HG02642 (cell line): ENCODE data around the gene CD27.
"Not testable (repeated sequence)": the region's sequence is repeated elsewhere in the genome, so short reads cannot be mapped to it uniquely, and the experiment has no call there.

Experiments used
- ATAC-seq: cut with Tn5 transposase; IDR thresholded peaks from one replicate; pipeline ENCODE4 v1.9.1; 2021; ENCODE audit warnings: mild to moderate bottlenecking; ENCODE audit not compliant: unreplicated experiment, poor library complexity

CD27 gene

DNA sequence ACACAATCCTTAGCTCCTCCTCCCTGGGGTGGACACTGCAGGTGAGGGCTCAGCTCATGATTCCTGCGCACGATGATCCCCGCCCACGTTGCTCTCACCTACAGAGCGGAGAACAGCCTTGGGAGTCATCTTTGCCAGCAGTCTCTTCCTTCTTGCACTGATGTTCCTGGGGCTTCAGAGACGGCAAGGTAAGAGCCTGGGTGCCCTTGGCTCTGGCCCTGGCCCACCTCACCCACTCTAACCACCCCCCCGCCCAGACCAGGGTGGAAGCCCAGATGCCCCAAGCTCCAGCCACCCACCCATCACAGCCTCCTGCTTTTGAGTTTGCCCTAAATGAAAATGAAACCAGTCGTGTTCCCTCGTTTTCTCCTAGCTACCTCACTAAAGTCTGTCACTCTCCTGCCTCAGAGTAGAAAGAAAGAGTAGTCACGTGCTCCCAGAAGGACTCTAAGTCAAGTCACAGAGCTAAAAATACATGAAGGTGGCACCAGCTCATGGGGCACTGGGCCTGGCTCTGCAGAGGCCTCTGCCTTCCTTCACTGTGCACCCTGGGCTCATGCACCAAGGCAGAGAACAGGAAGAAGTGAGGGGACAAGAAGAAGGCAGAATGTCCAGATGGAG, 16.1 kb downstream of the CD27 start:
- ATAC-seq, result no peak

DNA sequence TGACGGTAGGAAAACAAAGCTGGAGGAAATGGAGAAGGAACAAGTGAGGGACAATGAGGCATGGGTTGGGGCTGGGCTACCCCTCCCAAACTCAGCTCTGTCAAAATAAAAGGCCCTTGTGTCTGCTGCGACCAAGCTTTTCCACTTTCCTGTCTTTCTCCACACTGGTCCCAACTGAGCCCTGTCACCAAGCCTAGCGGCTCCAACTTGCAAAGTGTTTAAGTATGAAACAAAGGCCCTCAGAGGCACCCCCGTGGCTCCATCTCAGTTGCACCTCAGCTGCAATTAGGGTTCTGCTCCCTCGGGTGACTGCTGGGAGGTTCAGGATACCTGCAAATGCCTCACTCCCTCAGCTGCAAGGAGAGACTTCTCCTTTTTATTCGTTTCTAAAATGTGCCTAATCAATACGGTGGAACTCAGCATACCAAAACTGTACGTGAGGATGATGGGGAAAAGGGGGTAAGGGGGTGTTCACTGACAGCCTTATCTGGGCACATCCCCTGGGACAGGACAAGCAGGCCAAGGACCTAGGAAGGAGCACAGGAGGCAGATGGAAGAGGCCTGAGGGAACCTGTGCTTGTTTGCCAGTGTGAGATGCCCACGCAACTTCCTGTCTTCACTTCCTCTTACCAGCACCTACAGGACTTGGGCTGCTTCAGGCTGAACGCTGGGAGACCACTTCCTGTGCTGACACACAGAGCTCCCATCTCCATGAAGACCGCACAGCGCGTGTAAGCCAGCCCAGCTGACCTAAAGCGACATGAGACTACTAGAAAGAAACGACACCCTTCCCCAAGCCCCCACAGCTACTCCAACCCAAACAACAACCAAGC, 16.9 kb downstream of the CD27 start:
- peak; percentile 68 for ATAC-seq

DNA sequence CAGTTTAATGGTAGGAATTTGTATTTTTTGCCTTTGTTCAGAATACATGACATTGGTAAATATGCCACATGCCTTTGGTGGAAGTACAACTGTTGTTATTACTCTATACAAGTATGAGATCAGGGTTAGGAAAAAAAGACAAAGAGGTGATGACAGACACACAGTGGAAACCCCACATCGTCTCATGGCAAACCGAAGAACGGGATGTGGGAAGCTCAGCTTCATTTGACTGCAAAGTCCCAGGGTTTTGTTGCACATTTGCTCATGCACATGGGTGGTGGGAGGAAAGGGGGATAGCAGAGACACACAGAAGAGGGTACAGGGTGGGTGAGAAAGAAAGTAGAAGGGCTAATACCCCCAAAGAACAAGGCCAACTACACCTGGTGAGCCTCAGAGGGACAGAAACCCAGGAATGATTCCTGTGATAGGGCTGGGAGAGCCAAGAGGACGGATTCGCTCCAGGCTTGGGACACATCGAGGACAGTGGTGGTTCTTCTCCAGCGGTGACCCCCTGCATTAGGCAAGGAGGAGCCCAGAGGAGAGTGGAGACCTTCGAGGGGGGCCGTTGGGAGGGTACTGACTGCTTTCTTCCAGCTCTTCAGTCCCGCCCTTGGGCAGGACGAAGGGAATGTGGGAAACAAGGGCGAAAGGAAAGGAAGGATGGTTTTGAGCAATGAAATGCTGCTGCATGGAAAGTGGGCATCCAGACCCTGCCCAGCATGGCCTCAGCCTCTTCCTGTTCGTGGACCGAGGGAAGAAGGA, 17.7 kb downstream of the CD27 start:
- no peak for ATAC-seq

DNA sequence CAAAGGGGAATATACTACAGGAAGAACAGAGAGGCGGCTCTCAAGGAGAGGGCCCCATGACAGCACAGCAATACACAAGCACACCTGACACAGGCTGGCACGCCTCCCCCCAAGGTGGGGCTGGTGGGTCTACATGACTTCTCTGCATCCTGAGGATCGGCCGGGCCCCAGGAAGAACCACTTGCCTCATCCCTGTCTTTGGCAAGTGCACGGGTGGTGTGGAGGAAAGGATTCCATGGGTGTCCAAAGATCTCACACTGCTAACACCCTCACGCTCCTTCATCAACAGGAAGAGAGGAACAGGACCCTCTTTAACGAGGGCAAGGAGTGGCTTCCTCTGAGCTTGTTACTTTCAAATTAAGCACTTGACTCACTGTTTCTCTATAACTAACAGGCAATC, 18.5 kb downstream of the CD27 start:
- ATAC-seq, result no peak

DNA sequence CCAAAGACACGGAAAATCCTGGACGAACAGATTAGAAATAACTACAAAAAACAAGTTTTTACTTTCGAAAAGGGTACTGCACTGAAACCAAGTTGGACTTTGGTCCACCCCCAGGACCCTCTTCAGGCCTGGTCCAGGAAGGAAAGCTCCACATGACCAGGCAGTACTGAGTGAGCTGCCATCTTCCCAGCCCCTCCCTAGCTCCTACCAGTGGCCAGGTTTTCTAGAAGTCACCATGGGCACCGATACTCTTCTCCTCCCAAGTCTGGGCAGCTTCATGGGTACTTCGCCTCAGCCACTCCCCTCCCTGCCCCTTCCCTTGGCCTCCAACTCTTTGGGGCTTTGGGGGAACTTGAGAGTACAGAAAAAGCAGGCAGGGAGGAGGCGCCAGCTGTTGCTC, 19.1 kb downstream of the CD27 start:
- ATAC-seq, result no peak

DNA sequence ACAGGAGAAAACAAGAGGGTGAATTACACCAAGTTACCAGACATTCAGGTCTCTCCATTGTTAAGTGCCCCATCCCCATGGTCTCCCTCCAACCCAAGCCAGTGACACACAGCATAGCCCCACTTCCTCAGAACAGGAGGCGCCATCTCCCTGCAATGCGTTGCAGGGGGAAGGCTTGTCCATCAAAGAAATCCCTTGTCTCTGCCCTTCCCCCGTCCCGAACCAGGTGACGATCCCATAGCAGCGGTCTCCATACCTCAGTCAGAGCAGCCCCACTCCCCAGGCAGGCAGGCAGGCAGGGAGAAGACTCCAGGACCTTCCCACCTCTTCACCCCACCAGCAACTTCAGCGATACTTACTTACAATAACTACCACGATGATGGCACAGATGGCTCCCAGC, 19.8 kb downstream of the CD27 start:
- no peak for ATAC-seq

DNA sequence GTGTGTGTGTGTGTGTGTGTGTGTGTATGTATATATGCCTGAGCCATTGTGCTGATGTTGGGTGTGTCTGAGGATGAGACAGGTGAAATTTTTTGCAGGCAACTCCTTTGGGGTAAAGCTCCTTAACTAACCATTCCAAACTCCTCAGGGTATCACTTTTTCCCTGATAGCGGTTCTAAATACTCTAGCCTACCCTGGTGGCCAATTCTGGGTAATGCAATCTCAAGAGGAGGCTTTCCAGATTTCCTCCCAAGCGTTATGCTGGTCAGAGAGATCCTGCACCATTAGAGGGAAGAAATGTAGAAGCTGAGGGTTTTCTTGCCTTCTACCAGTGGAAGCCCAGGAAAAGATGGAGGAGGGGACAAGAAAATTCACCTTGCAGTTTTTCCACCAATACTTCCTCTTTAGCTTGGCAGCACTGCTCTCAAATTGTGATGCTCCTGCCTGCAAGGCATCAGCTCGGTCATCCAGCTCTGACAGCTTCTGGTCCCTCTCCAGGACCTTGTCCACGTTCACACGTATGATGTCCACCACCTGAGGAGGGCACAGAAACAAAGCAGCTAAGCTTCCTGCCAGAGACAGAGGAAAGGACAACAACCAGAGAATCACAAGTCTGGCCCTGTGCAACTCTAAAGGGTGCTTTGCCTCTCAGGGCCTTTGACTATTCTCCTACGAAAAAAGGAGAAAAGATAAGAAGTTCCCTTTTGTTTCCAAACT, 20.9 kb downstream of the CD27 start:
- ATAC-seq, result no peak

DNA sequence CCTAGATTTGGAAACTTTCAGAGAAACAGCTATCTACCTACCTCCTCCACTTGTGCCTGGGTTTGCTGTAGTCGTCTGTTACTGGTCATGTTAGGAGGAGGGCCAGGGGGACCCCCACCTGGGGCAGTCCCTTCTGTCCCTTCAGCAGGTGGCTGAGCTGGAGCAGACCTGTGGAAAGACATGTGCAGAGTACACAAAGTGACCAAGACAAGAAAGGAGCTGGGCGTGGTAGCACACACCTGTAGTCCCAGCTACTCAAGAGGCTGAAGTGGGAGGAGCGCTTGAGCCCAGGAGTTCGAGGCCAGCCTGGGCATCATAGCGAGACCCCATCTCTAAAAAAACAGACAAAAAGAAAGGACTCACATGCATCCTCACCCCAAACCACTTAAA, 21.4 kb downstream of the CD27 start:
- no peak for ATAC-seq

DNA sequence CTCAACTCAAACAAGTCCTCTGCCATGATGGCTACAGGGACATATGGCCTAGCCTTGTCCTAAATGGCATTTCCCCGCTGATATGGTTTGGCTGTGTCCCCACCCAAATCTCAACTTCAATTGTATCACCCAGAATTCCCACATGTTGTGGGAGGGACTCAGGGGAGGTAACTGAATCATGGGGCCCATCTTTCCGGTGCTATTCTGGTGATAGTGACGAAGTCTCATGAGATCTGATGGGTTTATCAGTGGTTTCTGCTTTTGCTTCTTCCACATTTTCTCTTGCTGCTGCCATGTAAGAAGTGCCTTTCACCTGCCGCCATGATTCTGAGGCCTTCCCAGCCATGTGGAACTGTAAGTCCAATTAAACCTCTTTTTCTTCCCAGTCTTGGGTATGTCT, 22.0 kb downstream of the CD27 start:
- not testable (repeated sequence) for ATAC-seq

DNA sequence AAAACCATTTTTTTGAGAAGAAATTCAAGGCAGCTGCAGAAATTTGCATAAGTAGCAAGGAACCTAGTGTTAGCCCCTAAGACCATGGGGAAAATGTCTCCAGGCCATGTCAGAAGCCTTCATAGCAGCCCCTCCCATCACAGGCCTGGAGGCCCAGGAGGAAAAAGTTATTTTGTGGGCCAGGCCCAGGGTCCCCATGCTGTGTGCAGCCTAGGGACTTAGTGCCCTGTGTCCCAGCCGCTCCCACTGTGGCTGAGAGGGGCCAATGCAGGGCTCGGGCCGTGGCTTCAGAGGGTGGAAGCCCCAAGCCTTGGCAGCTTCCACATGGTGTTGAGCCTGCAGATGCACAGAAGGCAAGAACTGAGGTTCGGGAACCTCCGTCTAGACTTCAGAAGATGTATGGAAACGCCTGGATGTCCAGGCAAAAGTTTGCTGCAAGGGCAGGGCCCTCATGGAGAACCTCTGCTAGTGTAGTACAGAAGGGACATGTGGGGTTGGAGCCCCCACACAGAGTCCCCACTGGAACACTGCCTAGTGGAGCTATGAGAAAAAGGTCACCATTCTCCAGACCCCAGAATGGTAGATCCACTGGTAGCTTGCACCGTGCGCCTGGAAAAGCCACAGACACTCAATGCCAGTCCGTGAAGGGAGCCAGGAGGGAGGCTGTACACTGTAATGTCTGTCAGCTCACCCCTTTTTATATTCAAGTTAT, 23.0 kb downstream of the CD27 start:
- ATAC-seq, result not testable (repeated sequence)

DNA sequence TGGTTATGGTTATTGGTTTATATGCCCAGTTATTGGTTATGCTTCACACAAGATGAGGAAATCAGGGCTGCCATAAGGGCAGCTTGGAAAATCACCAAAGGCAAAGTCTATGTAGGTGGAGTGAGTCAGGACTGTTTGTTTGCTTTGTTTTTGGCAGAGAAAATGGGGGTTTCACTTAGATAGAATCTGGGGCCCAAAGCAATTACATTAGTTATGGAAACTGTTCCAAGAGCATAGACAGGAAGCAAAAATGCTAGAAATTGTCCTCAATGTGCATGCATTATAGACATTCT, 23.5 kb downstream of the CD27 start:
- ATAC-seq, result no peak

DNA sequence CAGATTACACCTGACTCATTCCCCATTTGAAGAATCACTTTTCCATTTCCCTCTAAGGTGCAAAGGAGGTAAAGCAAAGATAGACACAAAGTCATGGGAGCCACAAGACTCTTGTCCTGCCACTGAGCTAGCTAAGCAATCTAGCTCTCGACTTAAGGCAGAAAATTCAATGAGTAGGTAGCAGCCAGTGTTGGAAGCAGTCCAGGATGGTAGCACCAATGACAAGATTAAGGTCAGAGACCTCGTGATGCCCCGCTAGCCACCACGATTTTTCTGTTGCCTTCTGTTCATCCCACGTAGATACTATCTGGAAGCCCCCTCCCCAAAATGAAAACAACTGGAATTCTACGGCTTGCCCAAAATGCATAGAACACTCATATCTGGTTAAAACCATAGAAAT, 24.3 kb downstream of the CD27 start:
- no peak for ATAC-seq

DNA sequence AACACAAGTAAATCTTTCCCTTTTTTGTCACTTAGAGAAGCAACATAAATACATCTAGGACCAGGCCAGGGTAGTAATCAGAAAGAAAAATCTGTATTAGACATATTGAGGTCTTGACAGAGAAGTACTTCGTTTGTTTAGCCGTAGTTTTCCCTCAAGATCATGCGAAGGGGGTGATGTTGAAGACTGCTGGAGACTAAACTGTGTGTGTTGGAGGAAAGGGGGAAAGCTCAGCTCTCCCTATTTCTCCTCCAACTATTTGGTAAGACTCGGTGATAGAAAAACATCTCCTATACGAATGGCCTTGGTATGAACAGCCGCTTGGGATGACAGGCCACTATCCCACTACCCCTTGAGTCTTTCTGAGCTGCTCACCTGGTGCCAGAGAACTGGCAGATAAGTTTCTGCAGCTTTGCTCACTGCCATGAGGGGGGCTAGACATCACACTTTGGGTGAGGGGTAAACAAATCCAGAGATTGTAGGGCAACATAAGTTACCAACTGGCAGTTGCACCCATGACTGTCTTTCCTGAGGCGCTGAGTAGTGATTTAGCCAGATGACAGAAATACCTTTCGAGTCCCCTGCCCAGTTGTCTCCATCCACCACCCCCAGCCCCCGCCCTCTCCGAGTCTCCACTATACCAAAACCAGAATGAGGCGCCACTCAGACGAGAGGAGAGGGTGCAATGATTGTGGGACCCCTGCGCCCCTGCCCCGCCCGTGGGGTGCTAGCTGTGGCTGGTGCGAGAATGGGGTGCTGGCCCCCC, 25.0 kb downstream of the CD27 start:
- ATAC-seq, result no peak

DNA sequence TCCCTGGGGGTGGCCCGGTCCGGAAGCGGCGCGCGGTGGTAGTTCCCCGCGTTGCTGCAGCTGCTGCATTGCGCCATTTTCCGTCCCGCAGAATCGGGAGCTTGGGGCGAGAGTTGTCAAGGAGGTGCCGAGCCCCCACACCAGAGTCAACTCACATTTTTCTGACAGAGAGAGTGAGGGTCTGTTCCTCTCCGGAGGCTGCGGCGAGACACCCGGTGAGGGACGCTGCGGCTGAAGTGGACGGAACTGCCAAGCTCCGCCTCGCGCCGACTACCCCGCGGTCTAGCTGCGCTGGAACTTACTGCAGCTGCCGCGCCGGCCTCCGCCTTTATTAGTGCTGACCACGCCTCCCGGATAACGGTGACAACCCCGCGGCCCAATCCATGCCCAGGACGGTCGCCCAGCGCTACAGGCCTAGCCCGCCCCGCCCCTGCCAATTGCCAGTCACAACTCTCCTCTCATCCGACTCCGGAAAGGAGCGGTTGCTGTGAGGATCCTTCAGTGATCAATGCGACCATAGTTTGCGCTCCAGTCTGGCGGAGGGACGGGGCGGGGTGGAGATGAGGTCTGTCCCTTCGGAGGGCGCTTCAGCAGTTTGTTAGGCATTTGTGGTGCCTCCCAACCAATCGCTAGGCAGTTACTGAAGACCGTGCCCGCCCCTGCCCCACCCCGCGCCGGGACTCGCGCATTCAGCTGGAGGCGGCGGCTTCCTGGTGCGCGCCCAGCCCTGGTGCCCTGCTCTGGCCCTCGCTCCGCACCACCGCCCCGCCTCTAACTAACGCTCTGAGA, 25.8 kb downstream of the CD27 start, which contains the start of gene VAMP1:
Gene VAMP1 (minus strand): TSS at position 303 of the 789 bp plus-strand sequence. CDS start 146 bp downstream, at position 157.
- ATAC-seq, result peak; percentile 86

DNA sequence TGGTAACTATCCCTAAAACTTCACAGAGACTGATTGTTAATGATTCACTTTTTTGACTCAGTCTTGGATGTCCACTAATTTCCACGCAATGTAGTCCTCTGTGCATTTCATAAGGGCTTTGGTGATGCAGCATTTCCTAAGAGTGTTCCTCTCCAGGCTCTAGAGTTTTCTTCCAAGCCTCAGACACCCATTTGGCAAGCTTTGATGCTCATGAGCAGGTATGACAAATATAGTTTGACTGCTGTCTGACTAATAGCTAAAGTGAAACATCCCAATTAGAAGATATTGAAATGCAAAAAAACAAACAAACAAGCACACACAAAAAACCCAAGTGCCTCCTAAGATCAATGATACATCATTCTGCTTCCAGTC, 27.2 kb downstream of the CD27 start:
- no peak for ATAC-seq

DNA sequence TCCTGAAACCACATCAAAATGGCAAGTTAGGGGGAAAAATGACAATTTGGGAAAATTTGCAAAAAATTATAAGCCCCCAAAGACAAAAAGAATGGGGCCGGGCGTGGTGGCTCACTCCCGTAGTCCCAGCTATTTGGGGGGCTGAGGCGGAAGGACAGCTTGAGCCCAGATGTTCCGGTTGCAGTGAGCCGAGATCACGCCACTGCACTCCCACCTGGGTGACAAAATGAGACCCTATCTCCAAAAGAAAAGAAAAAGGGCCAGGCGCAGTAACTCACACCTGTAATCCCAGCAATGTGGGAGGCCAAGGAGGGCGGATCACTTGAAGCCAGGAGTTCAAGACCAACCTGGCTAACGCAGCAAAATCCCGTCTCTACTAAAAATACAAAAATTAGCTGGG, 27.7 kb downstream of the CD27 start:
- no peak for ATAC-seq

DNA sequence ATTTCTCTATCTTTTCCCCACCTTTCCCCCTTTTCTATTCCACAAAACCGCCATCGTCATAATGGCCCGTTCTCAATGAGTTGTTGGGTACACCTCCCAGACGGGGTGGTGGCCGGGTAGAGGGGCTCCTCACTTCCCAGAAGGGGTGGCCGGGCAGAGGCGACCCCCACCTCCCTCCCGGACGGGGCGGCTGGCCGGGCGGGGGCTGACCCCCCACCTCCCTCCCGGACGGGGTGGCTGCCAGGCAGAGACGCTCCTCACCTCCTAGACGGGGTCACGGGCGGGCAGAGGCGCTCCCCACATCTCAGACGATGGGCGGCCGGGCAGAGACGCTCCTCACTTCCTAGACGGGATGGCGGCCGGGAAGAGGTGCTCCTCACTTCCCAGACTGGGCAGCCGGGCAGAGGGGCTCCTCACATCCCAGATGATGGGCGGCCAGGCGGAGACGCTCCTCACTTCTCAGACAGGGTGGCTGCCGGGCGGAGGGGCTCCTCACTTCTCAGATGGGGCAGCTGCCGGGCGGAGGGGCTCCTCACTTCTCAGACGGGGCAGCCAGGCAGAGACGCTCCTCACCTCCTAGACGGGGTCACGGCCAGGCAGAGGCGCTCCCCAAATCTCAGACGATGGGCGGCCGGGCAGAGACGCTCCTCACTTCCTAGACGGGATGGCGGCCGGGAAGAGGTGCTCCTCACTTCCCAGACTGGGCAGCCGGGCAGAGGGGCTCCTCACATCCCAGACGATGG, 30.6 kb downstream of the CD27 start:
- not testable (repeated sequence) for ATAC-seq

DNA sequence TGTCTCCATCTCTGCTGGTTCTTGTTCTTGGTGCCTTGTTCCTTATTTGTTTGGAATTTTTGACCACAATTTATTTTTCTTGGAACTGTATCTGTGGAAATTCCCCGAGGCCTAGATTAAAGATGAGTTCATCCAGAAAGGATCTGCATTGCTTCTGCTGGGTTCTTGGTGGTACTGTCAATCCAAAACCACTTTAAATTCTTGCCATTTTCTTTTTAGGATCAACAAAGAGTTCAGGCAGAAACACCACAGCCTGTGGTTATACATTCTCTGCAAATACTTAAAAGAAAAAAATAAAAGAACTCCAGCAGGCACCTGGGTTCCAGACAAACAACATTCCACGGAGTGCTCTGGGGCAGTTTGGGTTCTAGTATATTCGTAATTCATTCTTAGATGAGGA, 31.7 kb downstream of the CD27 start:
- no peak for ATAC-seq
